Renal cortex interstitium (tissue), 11 donors: Measurements from ENCODE around the gene ME1. TPM values are rescaled to one million over a fixed set of nuclear protein-coding genes. Genes with fewer than 3 reads are reported as not detected.
"Not testable (repeated sequence)": the region's sequence is repeated elsewhere in the genome, so short reads cannot be mapped to it uniquely, and the experiment has no call there.

Experiments
- DNase-seq, 11 donors: peaks; one replicate each; pipeline ENCODE4 v3.0.0-alpha.2; 2013; ENCODE audit warnings: low read depth in 9 of 11, low spot score in 4 of 11; ENCODE audit errors: extremely low read depth in 1 of 11
- polyA plus RNA-seq, 3 donors: library from polyadenylated mRNA; unstranded; fragments of 120-200 nt; gene quantifications; one replicate each; pipeline ENCODE4 v1.2.1, GENCODE V29; 2013; ENCODE audit not compliant: insufficient read length in 3 of 3

The ME1 gene
- polyA plus RNA-seq, 3 donors = 1.8 to 2.7 (median 2.1) TPM

DNA sequence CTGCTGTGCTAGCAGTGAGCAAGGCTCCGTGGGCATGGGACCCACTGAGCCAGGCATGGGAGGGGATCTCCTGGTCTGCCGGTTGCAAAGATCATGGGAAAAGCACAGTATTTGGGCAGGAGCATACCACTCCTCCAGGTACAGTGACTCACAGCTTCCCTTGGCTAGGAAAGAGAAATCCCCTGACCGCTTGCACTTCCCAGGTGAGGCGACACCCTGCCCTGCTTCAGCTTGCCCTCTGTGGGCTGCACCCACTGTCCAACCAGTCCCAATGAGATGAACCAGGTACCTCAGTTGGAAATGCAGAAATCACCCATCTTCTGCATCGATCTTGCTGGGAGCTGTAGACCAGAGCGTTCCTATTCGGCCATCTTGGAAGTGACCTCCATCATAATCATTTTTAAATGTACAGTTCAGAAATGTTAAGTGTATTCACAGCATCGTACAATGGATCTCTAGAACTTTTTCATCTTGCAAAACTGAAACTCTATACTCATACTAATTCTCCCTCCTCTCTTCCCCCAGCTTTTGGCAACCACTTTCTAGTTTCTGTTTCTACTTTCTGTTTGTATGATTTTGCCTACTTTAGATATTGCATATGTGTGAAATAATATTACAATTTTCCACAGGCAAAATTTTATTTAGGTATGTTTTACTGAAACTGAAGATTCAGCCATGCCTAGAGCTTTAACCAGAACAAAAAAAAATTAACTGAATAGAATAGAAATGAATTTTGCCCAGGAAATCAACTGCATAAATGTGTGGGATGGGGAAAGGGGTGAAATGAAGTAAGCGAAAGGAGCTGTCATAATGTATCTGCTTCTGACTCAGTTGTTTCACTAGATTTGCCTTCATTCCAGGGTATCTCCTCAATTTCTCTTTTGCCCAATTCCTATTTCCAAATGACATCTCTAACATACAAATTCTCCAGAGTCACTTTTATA lies 137.7 kb downstream of the ME1 start:
- DNase-seq = no peak

DNA sequence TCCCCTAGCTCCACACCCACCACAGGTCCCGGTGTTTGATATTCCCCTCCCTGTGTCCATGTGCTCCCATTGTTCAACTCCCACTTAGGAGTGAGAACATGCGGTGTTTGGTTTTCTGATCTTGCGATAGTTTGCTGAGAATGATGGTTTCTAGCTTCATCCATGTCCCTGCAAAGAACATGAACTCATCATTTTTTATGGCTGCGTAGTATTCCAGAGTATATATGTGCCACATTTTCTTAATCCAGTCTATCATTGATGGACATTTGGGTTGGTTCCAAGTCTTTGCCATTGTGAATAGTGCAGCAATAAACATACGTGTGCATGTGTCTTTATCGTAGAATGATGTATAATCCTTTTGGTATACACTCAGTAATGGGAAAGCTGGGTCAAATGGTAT lies 143.6 kb downstream of the ME1 start:
- DNase-seq = not testable (repeated sequence)

DNA sequence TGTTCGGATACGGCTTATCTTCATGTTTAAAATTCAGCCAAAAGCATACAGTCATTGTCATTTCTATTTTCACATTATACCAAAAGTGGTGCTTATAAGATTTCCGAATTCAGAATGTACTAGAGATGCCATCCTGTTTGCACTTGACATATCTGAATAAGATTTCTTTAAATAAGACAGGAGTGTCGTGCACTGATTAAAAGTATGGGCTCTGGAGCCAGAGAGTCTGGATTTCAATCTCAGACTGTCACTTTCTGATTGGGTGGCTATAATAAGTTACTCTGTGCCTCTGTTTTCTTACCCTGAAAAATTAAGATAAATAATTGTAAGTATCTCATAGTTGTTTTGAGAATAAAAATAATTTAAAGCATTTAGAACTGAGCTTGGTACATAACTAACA lies 144.9 kb downstream of the ME1 start:
- DNase-seq = no peak

DNA sequence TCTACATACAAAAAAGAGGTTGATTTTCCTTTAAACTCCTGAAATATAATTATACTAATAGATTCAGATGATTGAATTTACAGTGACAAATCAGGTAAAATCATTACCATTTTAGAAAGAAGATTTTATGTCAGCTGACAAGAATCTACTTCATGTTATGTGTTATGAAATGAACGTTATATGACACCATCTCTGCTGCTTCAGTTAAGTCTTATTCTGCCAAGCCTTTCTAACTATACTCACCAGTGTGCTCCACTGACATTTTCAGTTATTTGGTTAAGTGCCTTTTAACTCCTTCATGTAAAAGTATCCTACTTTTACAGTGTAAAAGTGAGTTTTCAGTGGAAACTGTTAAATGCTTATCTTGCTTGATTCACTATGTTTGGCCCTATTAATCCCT lies 157.3 kb downstream of the ME1 start:
- no peak for DNase-seq

DNA sequence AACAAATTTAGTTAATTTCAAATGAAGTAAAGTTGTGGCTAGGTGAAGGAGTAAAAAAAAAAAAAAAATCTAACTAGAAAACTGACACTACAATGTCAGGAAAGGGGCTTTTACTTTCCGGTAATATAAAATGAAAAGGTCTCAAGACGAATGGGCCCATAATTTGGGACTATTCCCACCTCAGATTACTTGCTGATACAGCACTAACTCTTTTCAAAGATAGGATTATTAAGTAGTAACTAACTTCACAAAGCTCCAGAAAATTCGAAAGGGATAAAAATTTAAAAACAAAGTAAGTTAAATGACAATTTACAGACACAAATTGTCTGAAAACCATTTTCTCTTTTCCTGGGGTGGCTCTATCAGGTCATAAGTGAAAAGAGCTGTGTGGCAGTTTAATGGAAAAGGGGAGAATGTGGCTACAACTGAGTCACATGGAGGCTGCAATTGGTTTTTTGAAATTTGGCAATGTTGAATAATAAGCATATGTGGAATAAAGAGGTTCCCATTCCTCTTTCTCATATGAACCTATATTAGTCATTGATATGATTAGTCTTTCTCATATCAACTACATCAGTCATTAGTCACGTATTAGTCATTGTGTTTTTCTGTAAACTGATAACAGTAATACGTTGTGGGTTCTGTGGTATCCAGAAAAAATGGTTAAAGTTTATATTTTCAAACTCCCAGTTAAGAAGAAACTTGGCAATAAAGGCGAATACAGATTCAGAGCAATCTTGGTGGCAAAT lies 159.7 kb downstream of the ME1 start:
- DNase-seq = no peak

DNA sequence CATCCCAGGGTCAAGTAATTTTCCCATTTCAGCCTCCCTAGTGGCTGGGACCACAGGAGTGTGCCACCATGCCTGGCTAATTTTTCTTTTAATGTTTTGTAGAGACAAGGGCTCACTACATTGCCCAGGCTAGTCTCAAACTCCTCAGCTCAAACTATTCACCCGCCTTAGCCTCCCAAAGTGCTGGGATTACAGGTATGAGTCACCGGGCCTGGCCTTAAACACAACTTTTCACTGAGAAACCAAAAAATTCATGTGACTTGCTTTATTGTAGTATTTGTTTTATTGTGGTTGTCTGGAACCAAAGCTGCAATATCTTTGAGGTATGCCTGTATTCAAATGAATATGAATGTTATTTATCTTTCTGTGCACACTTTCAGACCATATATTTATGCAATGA lies 165.5 kb downstream of the ME1 start:
- no peak for DNase-seq

DNA sequence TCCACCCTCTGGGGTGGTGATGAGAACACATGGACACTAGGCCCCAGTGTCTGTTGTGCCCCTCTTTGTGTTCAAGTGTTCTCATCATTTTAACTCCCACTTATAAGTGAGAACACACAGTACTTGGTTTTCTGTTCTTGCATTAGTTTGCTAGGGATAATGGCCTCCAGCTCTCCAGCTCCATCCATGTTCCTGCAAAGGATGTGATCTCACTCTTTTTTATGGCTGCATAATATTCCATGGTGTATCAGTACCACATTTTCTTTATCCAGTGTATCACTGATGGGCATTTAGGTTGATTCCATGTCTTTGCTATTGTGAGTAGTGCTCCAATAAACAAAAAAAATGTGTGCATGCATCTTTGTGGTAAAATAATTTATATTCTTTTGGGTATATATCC lies 170.3 kb downstream of the ME1 start:
- DNase-seq = no peak

DNA sequence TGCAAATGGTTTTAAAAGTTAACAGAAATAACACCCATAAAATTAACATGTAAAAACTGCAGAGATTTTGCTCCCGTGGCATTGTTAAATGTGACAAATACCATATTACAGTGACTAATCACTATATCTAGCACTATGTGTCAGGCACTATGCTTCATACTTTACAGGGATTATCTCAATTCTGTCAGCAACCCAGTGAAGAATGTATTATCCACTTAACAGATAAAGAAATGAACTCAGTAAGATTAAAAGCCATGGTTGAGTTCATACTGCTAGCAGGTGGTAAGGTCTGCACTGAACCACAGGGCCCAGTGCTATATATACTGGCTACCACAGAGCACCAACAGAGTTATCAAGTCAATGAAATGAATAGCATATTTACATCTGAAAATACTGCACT lies 172.3 kb downstream of the ME1 start:
- no peak for DNase-seq

DNA sequence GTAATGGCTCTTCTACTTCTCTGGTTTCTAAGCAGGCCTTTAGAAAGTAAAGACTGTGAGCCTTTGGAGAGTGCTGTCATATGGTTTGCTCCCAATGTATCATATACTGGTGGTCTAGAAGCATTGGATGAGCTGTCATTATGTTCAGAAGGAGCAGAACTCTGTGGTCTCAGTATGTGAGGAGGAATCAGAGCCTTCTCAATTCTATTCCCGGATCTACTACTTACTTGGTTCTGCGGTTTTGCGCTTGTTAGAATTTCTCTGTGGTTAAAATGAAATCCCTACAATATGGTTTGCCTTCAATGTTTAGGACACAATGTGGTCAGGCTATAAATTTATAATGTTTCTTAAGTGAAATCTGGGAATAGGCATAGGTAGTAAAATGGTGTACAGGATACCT lies 173.1 kb downstream of the ME1 start:
- no peak for DNase-seq

DNA sequence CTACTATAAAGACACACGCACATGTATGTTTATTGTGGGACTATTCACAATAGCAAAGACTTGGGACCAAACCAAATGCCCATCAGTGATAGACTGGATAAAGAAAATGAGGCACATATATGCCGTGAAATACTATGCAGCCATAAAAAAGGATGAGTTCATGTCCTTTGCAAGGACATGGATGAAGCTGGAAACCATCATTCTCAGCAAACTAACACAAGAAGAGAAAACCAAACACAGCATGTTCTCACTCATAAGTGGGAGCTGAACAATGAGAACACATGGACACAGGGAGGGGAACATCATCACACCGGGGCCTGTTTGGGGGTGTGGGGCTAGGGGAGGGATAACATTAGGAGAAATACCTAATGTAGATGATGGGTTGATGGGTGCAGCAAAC lies 174.1 kb downstream of the ME1 start:
- not testable (repeated sequence) for DNase-seq

DNA sequence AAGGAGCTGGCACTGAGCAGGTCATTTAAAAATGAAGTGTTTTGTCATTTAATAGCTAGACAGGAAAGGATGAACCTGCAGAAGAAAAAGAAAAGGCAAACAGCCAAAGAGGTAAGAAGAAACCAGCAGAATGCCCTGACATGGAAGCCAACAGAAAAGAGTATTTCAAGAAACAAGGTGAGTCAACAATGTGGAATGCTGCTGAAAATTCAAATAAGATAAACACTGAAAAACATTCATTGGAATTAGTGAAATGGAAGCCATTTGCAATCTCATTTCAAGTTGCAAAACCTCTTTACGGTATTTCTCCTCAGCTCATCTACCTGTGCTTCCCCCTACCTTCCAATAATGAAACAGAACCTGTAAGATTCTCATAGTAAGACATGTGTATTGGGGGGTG lies 178.1 kb downstream of the ME1 start:
- DNase-seq = no peak

DNA sequence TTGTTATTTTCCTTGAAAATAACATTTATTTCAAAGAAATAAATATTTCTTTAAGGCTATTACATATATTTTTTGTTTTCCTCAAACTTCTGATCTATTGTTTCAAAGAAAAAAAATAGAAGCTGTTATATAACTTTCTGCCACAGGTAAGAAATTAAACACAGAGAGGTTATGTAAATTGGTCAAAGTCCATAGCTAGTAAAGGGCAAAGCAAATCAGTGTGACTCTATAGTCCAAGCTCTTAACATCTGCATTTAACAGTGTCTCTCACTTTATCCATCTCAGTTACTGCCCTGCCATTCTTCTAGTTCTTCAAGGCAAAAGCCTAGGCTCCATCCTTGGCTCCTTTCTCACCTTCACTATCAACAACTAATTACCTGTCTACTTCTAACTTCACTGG lies 180.6 kb downstream of the ME1 start:
- DNase-seq = no peak

DNA sequence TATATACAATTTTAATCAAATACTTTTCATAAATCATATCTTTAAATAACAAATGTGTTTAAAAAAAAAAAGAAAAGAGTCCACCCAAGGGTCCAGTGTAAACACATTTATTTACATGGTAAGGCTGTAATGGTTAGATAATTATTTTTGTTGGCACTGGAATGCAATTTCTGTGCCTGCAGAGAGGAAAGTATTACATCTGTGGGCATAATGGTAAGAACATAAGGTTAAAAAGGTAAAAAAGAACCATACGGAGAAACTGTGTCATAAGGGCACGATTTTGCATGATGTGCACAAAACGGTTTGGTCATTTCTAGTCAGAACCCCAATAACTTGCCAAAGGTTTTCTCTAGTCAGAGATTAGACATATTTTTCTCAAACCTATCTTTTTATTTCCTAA lies 183.4 kb downstream of the ME1 start:
- no peak for DNase-seq

DNA sequence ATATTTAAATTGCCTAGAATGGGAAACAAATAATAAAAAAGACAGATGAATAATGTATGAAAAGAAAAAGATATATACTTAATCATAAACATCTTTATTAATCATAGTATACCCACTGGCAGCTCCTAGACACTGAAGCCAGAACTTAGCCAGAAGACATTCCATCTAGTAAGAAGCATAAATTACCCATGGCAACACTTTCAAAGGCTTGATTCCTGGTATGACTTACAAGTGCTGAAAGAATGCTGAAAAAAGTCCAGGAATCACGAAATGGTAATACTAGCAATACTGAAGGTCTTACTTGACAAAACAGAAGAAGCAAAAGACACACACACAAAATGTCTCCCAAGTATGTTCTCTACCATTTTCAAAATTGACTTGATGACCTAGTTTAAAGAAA lies 199.7 kb downstream of the ME1 start:
- no peak for DNase-seq

DNA sequence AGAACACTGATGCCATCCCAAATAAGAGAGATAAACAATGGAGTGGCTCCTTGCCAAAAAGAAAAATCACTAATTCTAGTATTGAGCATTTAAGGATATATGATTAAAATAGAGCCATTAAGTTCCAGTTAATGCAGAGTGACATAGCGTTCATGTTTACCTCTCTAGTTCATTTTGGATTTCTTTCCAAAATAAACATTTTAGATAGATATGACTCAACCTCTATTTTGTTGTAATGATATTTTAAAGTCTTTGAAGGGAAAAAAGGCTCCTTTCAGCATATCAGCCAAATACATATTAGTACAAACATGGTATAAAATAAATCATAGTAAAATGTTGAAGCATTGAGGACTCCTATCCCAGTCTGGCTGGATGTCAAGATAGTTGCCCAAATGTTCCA lies 204.3 kb downstream of the ME1 start:
- no peak for DNase-seq

DNA sequence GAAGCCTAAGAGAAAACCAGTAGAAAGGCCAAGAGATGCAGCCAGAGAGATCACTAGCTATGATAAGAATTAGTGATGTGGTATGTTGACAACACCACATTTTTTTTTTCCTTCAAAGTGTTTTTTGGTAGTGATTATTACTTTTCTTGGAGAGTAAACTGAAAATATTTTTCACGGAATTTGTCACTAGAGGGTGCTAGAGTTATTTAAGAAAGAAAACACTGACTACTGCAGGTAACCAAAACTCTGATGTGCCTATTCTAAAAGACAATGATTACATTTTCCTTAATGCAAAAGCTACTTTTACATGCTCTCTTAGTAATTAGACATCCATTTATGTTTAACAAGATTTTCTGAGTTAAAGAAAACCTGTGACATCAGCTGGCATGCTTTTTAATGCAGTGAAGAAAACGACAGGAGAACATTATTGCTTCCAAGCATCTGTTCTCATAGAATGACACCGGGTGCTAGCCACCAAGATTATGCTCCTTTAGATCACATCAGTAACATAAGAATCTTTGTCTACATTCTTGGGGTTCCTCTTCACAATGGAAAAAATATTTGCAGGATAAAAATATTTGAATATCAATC lies 208.9 kb downstream of the ME1 start:
- peak in 7 of 11 donors; percentile 5 to 35 (median 18) for DNase-seq

DNA sequence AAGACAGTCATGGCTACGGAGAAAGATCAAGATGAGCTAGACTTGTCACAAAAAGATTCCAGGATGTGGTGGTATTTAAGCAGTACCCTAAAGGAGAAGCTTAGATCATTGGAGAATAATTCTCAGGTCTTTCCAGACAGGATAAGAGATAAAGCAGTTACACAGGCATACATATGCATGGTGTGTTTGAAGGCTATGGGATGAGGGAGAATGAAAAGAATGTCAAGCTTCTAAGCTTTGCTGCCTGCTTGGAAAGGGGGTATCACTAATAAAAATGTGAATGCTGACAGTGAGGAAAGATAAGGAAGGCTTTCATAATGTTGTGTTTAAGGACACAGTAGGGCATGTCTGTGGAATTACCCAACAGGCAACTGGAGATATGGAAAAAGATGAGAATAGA lies 209.6 kb downstream of the ME1 start:
- DNase-seq = no peak

DNA sequence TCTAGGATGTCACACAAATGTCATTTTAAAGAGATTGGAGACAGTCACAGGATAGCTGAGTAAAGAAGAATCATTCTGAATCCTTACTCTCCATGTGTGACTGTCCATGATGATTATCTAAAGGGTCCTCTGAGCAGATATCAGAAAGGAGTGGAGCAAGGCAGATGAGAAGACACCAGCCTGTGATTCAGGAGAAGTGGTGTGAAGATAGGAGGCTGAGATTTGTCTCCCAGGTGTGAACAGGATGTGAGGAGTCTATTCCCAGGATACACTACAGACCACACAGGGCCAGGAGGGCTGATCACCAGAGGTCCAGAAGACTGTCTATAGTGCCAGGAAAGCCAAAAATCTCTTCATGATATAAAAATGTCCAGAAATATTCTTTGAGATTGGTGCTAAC lies 210.7 kb downstream of the ME1 start:
- DNase-seq = no peak

DNA sequence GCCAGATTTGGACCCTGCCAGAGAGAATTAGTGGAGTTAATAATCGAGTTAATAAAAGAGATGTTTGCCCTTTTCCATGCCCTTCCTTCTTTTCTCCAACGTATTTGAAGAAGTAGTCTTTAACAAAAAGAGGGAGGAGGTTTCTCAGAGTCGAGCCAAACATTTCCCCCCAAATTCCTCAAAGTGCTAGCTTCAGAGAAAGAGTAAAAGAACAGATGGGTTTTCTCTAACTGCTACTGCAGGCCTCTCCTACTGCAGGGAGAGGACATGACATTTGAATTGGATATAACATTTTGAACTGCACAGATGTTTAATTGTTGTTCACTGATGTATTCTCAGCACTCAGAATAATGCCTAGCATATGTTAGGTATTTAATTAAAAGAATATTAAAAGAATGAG lies 212.2 kb downstream of the ME1 start:
- DNase-seq = peak in 5 of 11 donors; percentile 13 to 37 (median 31)

DNA sequence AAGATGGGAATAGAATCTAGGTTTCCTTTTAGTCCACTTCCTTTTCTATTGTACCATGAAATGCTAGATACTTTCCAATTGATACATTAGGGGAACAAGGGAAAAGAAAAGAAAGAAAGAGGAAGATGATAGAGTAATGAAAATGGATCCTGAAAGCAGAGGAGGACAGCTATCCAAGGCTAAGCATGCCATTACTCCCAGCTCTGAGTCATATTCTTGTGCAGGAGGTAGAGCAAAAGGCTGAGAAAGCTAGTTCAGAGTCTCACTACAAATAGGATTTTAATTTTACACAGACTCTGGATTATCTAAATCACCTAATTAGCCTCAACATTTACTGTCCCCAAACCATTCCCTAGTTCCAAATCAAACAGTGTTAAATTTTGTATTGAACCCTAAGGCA lies 214.0 kb downstream of the ME1 start:
- DNase-seq = no peak
